HepG2 (cell line): ENCODE results near the gene DTX2. TPM values are rescaled to one million over a fixed set of nuclear protein-coding genes. Genes with fewer than 3 reads are reported as not detected.
"Not testable (repeated sequence)": the region's sequence is repeated elsewhere in the genome, so short reads cannot be mapped to it uniquely, and the experiment has no call there.

Experiments used
- ATAC-seq: fragments of 200-7000 bp; cut with Tn5 transposase; 3 replicates; pipeline ENCODE4 v1.9.1; 2020; ENCODE audit warnings: mild to moderate bottlenecking, moderate library complexity
- BruUV-seq: library from RNA; stranded (reverse); fragments of 400-500 nt; replicated peaks from 2 replicates; lab custom pipeline; 2021; lab: Mats Ljungman, UMichigan
- CTCF ChIA-PET: fragments of 300-600 bp; formaldehyde crosslinking; extraction: SDS; loops from one replicate; lab custom pipeline; 2021; ENCODE audit warnings: low total read pairs, inconsistent platforms, low intra/inter-chr PET ratio; lab: Yijun Ruan, JAX
- POLR2A ChIA-PET: fragments of 350-600 bp; sonication (Branson Sonifier 250); formaldehyde crosslinking; loops from one replicate; lab custom pipeline; 2020; ENCODE audit warnings: antibody characterized with exemption, inconsistent platforms; lab: Yijun Ruan, JAX
- DNase-seq: peaks from one replicate; pipeline ENCODE4 v3.0.0-alpha.2; 2015; ENCODE audit warnings: low spot score
- FAIRE-seq: peaks from 3 replicates; lab custom pipeline; 2011; peaks lifted over from hg19 to GRCh38; lab: Jason Lieb, UNC
- H2AFZ ChIP-seq: one replicate; pipeline ENCODE4 v1.6.1; 2011; ENCODE audit warnings: low read length, inconsistent platforms
- H3K27ac ChIP-seq: fragments of 300-600 bp; 3 replicates; pipeline ENCODE4 v1.8.0; 2011; ENCODE audit warnings: mixed run types, mild to moderate bottlenecking, mixed read lengths, low read length, inconsistent platforms; ENCODE audit not compliant: insufficient read depth; ENCODE audit errors: extremely low read length
- H3K27me3 ChIP-seq, 2 experiments: fragments of 200-600 bp in 1 of 2; 2 replicates in 1 of 2; 3 replicates in 1 of 2; pipeline versions ENCODE4 v1.6.0 to v1.8.0; 2011; ENCODE audit warnings: low read length in 2 of 2, mild to moderate bottlenecking in 2 of 2, moderate library complexity in 2 of 2, inconsistent platforms in 1 of 2; ENCODE audit not compliant: insufficient read depth in 2 of 2, control insufficient read depth in 1 of 2
- H3K36me3 ChIP-seq, 2 experiments: fragments of 200-600 bp in 1 of 2; replicated peaks in 1 of 2; 2 replicates in 1 of 2; 3 replicates in 1 of 2; pipeline versions ENCODE4 v1.5.1 to v1.8.0; 2011; ENCODE audit warnings: low read length in 2 of 2, inconsistent platforms in 1 of 2; ENCODE audit not compliant: insufficient read depth in 2 of 2, control insufficient read depth in 1 of 2
- H3K4me1 ChIP-seq: 2 replicates; pipeline ENCODE4 v1.5.1; 2012; ENCODE audit warnings: low read length, inconsistent platforms; ENCODE audit not compliant: insufficient read depth
- H3K4me2 ChIP-seq: 2 replicates; pipeline ENCODE4 v1.6.0; 2011; ENCODE audit warnings: low read depth, low read length, inconsistent platforms
- H3K4me3 ChIP-seq, 3 experiments: fragments of 200-600 bp in 1 of 3; sonication (generic), shearing (Covaris generic) in 1 of 3; replicated peaks in 1 of 3; 2 replicates each; pipeline ENCODE4 v1.5.1; 2011 to 2016; ENCODE audit warnings: low read length in 3 of 3, inconsistent platforms in 2 of 3, low read depth in 2 of 3, mild to moderate bottlenecking in 2 of 3, control low read depth in 1 of 3, mixed read lengths in 1 of 3; ENCODE audit not compliant: insufficient read depth in 1 of 3
- H3K79me2 ChIP-seq: one replicate; pipeline ENCODE4 v1.6.1; 2011; ENCODE audit warnings: low read length, inconsistent platforms; ENCODE audit not compliant: insufficient read depth
- H3K9ac ChIP-seq: 2 replicates; pipeline ENCODE4 v1.6.0; 2011; ENCODE audit warnings: mild to moderate bottlenecking, low read depth, low read length, inconsistent platforms; ENCODE audit not compliant: insufficient read depth
- H3K9me3 ChIP-seq: 2 replicates; pipeline ENCODE4 v1.5.1; 2012; ENCODE audit warnings: mild to moderate bottlenecking, low read length
- H4K20me1 ChIP-seq: 2 replicates; pipeline ENCODE4 v1.6.0; 2011; ENCODE audit warnings: inconsistent platforms, mild to moderate bottlenecking, low read length, moderate library complexity; ENCODE audit not compliant: insufficient read depth
- WGBS: methylation state at CpG from one replicate; pipeline ENCODE4 v1.1.6; 2017; ENCODE audit warnings: low lambda C conversion rate; 5-methylcytosine and 5-hydroxymethylcytosine counted together
- in situ Hi-C: cut with HindIII; loops from 2 replicates; pipeline ENCODE4 v1.10.0; 2017; ENCODE audit warnings: low pct_unique_long_range_greater_than_20kb; ENCODE audit not compliant: extremely low pct_ligation_motif_present
- intact Hi-C: fragments of 100-400 bp; cut with micrococcal nuclease; formaldehyde crosslinking; loops from one replicate; pipeline ENCODE4 v1.10.0; 2022; ENCODE audit not compliant: unreplicated experiment
- polyA plus RNA-seq, 8 experiments: library from polyadenylated mRNA; depleted of rRNA in 3 of 8; stranded (reverse) in 7 of 8; unstranded in 1 of 8; fragments of >200 nt; fragmentation: Illumina TruSeq in 4 of 8; extraction: Trizol in 4 of 8; gene quantifications; 2 replicates each; pipeline versions ENCODE4 v1.2.1 to v1.2.3, GENCODE V29; 2011 to 2016; ENCODE audit warnings: low read depth in 4 of 8, missing spikeins in 1 of 8, mixed read lengths in 1 of 8; ENCODE audit not compliant: insufficient read depth in 1 of 8
- total RNA-seq, 5 experiments: library from RNA; depleted of rRNA; stranded (reverse); fragments of >200 nt; fragmentation: Illumina TruSeq; extraction: Trizol; gene quantifications; 2 replicates each; pipeline ENCODE4 v1.2.3, GENCODE V29; 2016; ENCODE audit warnings: low read depth in 1 of 5

The DTX2 gene
- total and polyA plus RNA-seq, 2 of the 13 experiments (the other 11 are each of a cell fraction or from before 2014, with no cell fraction given) = 5.5 to 6.2 TPM

DNA sequence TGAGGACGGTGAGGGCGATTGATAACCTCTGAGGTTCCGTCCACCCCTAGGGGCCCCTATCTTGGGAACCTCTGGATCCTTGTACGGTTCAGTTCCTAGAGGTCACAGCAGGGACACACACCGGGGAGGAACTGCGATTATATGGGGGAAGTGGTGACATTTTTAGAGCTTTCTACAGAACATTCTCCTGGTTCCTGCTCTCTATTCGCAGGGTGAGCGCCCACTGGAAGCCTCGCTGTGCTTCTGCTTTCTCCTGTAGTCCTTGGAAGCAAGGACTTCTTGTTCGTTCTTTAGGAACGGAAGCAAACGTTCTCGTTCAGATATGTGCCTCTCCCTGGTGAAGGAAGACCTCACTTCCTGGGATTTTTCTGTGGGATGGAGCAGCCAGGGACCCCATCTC, 26.5 kb downstream of the DTX2 start:
- H4K20me1 ChIP-seq, H3K9ac ChIP-seq, H3K4me2 ChIP-seq, FAIRE-seq, H3K79me2 ChIP-seq, H3K4me3 ChIP-seq, CTCF ChIA-PET, BruUV-seq, DNase-seq, H3K36me3 ChIP-seq, H3K27me3 ChIP-seq, in situ Hi-C loops, H2AFZ ChIP-seq, H3K4me1 ChIP-seq, POLR2A ChIA-PET, H3K9me3 ChIP-seq, H3K27ac ChIP-seq, intact Hi-C loops, ATAC-seq: not testable (repeated sequence)
- WGBS = 98% methylated on average over 8 of the region's 13 CpGs

DNA sequence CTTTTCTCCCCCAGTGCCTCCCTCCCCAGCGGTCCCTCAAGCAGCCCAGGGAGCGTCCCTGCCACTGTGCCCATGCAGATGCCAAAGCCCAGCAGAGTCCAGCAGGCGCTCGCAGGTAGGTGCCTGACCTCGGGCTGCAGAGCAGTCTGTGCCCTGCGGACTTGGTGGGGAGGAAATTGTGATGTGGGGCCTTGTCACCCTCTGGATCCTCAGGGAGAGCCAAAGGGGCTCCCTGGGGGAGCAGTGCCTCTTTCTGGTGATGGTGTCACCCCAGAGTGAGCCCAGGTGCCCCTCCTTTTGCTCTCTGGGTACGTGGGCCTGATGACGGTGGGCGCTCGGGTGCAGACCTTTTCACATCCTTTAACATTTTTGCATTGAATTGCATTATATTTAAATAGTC, 30.6 kb downstream of the DTX2 start:
- WGBS = 100% methylated on average over 4 of the region's 10 CpGs
- H4K20me1 ChIP-seq, H3K9me3 ChIP-seq, H3K4me1 ChIP-seq, in situ Hi-C loops, POLR2A ChIA-PET, H2AFZ ChIP-seq, H3K9ac ChIP-seq, H3K4me2 ChIP-seq, FAIRE-seq, BruUV-seq, H3K27ac ChIP-seq, CTCF ChIA-PET, H3K79me2 ChIP-seq, ATAC-seq, DNase-seq, H3K4me3 ChIP-seq, intact Hi-C loops, H3K36me3 ChIP-seq, H3K27me3 ChIP-seq: not testable (repeated sequence)

GRCh38 chr7:76495717-76496116, 34.2 kb downstream of the DTX2 start:
- in situ Hi-C loops, H3K4me3 ChIP-seq, intact Hi-C loops, ATAC-seq, H3K4me1 ChIP-seq, CTCF ChIA-PET, H3K27ac ChIP-seq, POLR2A ChIA-PET, BruUV-seq, H3K9me3 ChIP-seq, H3K4me2 ChIP-seq, H4K20me1 ChIP-seq, H3K36me3 ChIP-seq, FAIRE-seq, H2AFZ ChIP-seq, H3K9ac ChIP-seq, DNase-seq, H3K27me3 ChIP-seq, H3K79me2 ChIP-seq: not testable (repeated sequence)
- WGBS = 99% methylated on average over 15 of the region's 16 CpGs

GRCh38 chr7:76497918-76498582, 36.5 kb downstream of the DTX2 start:
- H3K4me2 ChIP-seq, FAIRE-seq: not testable (repeated sequence)

More at GRCh38 chr7:76497918-76498582, 36.5 kb downstream of the DTX2 start:
- H4K20me1 ChIP-seq, DNase-seq, H3K27ac ChIP-seq, CTCF ChIA-PET, intact Hi-C loops, ATAC-seq, H3K4me1 ChIP-seq, H3K27me3 ChIP-seq, H3K9ac ChIP-seq, H3K36me3 ChIP-seq, BruUV-seq, POLR2A ChIA-PET, H3K9me3 ChIP-seq, H2AFZ ChIP-seq, H3K79me2 ChIP-seq, H3K4me3 ChIP-seq, in situ Hi-C loops: not testable (repeated sequence)
- WGBS = 99% methylated on average over 7 of the region's 27 CpGs
